ENCODE measurements around the gene ALX3. TPM values are rescaled to one million over a fixed set of nuclear protein-coding genes. Genes with fewer than 3 reads are reported as not detected.

Gene ALX3
- total RNA-seq, 2 experiments from 2014 or later = not detected

DNA sequence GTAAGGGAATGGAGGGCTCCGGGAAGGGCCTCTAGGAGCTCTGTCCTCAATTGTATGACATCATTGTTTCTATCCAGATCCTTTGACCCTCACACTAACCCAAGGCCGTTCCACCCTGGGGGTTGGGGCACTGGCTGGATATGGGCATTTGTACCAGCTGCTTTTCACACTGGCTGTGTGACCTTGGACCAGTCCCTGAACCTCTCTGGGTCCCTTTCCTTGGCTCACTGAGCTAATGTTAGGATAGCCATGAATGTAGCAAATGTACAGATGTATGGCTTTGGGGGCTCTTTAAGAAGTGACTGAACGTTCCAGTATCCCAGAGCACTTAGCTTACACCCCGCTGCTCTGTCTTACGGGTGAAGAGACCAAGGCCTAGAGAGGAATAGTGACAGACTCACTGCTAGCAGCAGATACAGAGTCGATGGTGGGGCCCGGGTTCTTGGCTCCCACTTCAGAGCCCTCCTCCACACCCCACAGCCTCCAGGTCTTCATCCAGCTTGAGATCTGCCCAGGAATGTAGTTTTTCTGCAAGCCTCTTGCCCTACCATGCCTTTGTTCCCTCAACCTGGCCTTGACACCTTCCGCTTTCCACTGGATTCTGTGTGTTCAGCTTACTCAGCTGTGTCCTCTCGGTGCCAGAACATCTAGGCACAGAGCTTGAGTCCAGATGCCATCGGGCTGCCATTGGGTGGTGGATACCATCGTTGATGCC, 27.2 kb upstream of the ALX3 start:
- H3K9me3 Mint-ChIP-seq = no peaks in the 10 kb centered on the region
- no peaks in the 10 kb centered on the region for H3K36me3 Mint-ChIP-seq
- DNase-seq = no peak
- H3K27me3 Mint-ChIP-seq = peaks cover 4% of the 10 kb centered on the region
- no peak overlapping the region for H3K4me3 Mint-ChIP-seq
- H3K4me1 Mint-ChIP-seq = no peaks in the 10 kb centered on the region
- no peak overlapping the region for H3K27ac Mint-ChIP-seq

DNA sequence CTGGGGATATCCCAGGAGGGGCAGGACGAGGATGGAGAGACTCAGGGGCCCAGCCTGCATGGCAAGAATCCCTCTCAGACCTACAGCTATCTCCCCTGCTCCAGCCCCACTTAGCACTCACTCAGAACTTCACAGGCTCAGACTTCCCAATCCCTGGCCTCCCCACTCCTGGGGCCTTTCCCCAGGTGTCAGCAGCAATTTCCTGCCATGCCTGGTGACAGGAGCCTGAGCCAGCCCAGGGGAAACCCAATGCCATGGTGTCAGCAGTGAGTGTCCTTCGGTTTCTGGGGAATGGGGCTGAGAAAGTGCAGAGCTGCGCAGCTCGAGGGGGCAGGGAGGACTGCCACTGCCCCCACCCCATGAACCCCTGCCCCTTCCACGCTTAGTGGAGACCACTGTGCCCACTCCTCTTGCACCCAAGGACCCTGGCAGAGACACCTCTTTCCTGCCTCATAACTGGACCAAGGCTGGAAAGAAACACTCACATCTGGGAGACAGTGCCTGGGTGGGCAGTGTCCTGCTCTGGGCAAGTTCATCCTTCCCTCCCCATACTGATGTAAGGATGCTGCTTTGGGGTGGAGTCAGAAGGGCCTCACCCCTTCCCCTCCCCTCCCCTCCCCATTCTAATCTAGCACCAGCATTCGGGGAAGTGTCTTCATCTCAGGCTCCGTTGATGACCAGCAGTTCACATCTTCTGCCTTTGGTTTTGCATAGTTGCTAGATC, 24.6 kb upstream of the ALX3 start:
- Mint-ChIP-seq H3K27ac (no peak overlapping the region), H3K4me1 (no peaks in the 10 kb centered on the region), H3K36me3 (no peaks in the 10 kb centered on the region), H3K9me3 (no peaks in the 10 kb centered on the region), H3K4me3 (no peak overlapping the region), H3K27me3 (peaks cover 4% of the 10 kb centered on the region)
- DNase-seq = no peak

DNA sequence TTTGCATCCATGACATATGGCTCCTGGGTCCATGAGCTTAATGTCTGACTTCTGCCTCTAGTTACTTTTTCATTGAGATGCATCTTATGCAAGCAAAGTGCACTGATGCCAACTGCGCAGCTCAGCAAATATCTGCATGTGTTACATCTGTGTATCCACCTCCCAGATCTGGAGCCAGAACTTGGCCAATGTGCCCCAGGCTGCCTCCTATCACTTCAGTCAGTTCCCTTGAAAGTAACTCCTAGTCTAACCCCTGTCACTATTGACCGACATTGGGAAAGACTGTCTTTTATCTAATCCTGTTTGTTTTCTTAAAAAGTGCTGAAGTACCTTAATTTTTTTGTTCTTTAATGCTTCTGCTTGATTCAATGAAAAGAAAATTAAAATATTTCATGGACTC, 22.5 kb upstream of the ALX3 start:
- Mint-ChIP-seq H3K27ac (no peak overlapping the region), H3K27me3 (peaks cover 10% of the 10 kb centered on the region), H3K4me3 (no peak overlapping the region), H3K9me3 (no peaks in the 10 kb centered on the region), H3K4me1 (no peaks in the 10 kb centered on the region), H3K36me3 (no peaks in the 10 kb centered on the region)
- DNase-seq = no peak

DNA sequence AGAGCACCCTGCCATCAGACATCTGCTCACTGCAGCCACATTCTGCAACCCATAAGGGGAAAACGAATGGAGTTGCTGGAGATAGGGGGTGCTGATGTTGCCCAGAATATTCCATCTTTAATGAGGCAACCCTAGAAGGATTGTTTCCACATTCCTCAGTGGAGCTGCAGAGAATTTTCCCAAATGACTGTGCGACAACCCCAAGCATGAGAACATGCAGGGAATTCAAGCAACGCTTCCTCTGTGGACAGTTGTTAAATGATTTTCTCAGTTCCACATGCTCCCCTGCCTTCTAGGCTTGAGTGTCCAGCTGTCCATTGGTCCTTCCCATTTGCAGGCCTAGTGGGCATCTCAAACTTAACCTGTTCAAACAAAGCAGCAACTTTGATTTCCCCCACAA, 21.3 kb upstream of the ALX3 start:
- Mint-ChIP-seq H3K9me3 (no peaks in the 10 kb centered on the region), H3K27me3 (peaks cover 17% of the 10 kb centered on the region), H3K27ac (no peak overlapping the region), H3K36me3 (no peaks in the 10 kb centered on the region), H3K4me3 (no peak overlapping the region), H3K4me1 (no peaks in the 10 kb centered on the region)
- DNase-seq = no peak

DNA sequence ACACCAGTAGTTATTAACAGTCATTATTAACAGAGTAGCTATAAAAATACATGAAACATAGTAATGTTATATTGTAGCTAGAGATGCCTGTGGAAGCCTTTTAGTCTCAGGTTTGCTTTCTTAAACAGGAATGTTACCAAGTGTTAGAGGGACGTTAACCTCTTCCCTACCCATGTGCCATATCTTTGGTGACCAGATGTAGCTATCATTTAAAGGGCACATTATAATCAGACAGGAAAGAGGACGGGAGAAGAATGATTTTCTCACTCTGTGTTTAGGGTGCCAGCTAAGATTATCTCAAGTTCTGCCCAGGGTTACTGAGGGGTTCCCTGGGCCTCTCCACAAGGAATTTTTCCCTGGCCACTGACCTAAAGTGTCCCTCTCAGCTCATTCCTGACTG, 20.9 kb upstream of the ALX3 start:
- Mint-ChIP-seq H3K4me3 (no peak overlapping the region), H3K36me3 (no peaks in the 10 kb centered on the region), H3K27me3 (peaks cover 21% of the 10 kb centered on the region), H3K9me3 (no peaks in the 10 kb centered on the region), H3K27ac (no peak overlapping the region), H3K4me1 (no peaks in the 10 kb centered on the region)
- no peak for DNase-seq

DNA sequence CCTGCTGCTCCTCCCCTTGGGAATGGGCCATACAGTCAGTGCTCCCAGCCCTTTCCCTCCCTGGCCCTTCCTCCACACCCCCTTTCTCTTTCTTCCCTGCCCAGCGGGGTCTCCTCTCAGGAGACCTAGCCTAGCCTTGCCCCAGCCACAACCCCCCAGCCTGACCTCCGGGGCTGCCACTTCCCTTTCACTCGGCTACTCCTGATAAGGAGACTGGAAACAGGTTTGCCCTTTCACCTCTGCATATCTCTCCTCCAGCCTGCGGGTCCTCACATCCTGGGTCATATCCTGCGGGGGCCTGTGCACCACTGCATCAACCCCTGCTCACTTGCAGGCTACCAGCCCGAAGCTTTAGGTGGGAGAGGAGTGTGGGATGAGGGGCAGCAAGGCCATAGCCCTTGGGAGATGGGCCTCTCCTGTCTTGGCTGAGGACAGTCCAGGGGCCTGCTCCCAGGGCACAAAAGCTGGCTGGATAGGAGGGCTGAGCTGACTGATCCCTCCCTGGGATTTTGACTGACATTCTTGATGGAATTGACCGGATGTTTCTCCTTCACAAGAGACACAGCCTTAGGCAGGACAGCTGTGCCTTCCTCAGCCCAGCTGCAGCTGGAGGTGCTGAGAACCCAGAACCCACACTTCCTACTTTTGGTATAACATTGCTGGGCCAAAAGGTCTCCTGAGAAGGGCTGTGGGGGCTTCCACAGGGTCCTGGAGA, 19.2 kb upstream of the ALX3 start:
- Mint-ChIP-seq H3K4me3 (no peak overlapping the region), H3K9me3 (no peaks in the 10 kb centered on the region), H3K27ac (no peak overlapping the region), H3K4me1 (no peaks in the 10 kb centered on the region), H3K27me3 (peaks cover 37% of the 10 kb centered on the region), H3K36me3 (no peaks in the 10 kb centered on the region)
- no peak for DNase-seq

DNA sequence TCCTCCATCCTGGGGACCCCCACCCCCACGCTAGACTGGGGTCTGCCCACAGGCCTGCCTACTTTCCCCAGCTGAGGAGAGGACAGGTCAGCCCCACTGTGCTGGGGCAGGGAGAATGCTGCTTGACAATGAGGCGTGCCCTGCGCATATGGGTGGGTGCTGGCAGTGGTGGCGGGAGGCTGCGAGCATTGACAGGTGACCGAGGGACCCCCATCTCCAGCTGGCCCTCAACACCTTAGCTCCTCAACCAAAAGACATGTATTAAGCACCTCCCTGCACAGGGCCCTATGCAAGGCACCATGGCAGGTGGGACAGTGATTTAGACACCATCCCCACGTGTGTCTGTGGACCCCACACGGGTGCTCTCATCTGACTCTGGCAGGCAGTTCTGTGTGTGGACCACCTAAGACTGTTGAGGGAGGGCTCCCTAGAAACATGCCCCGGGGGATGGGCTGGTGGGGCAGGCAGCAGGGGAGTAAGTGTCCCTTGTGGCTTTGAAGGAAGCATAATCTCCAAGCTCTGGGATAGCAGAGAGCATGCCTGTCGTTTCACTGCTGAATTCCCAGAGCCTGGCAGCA, 18.4 kb upstream of the ALX3 start:
- Mint-ChIP-seq H3K4me3 (no peak overlapping the region), H3K27ac (no peak overlapping the region), H3K27me3 (peaks cover 42% of the 10 kb centered on the region), H3K36me3 (no peaks in the 10 kb centered on the region), H3K9me3 (no peaks in the 10 kb centered on the region), H3K4me1 (peaks cover 3% of the 10 kb centered on the region)
- DNase-seq = no peak

DNA sequence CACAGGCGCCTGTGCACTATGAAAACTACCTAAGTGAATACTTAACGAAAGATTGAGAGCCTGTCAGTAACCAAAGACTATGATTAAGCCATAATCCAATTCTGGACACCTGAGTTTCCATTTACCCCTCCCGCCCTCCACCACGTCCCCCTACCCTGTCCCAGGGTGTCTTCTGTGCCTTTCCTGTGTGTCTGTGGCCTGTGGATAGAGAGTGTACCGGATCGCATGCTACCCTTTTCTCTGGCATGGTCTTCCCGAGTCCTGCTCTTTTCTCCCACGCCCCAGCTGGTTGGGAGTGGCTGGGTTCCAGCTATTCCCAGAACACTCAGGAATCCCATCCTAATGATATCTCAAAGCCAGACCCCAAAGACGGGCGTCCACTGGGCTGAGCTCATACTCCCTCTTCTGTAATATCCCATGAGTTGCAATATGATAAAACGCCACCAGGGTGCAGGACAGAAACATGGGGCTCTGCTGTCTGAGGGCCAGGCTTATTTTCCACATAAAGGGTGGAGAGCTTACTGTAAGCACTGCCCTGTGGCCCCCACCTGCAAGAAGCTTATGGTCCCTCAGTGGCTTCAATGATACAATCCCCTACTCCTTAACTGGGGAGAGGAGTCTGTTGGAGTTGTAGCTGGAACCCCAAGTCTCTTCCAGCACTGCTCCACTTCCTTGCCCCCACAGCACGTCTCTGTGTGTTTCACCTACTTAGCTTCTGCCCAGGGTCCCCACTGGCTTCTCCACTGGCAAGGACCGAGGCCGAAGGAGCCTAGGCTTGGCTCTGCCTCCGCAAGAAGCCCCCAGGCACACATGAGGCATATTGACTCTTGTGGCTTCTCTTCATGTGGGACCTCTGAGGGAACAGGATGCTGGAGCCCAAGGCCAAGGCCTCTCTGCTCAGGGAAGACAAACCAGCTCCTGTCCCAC, 17.6 kb upstream of the ALX3 start:
- H3K27me3 Mint-ChIP-seq = peaks cover 49% of the 10 kb centered on the region
- peak; percentile 36 for DNase-seq

DNA sequence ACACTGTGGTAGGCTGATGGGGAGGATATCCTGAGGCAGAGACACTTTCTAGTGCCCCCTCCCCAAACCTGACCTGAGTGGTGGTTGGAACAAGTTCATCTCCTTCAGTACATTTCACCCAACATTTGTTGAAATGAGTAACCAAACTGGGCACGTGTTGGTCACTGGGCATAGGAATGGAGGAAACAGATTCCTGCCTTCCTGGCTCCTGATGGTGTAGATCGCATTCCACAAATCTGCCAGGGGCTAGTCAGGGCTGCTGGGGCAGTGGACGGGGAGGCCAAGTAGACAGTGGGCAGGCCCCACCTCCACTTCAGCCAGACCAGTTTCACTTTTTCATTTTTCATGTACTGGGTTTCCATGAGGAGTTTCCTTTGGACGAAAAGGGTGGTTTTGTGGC, 16.5 kb upstream of the ALX3 start:
- Mint-ChIP-seq H3K4me3 (no peak overlapping the region), H3K36me3 (no peaks in the 10 kb centered on the region), H3K4me1 (peaks cover 10% of the 10 kb centered on the region), H3K27ac (no peak overlapping the region), H3K9me3 (no peaks in the 10 kb centered on the region), H3K27me3 (peaks cover 60% of the 10 kb centered on the region)
- no peak for DNase-seq

More for the DNA sequence above, 17.6 kb upstream of the ALX3 start:
- Mint-ChIP-seq H3K27ac (no peak overlapping the region), H3K9me3 (no peaks in the 10 kb centered on the region), H3K4me3 (no peak overlapping the region), H3K36me3 (no peaks in the 10 kb centered on the region), H3K4me1 (peaks cover 10% of the 10 kb centered on the region)

DNA sequence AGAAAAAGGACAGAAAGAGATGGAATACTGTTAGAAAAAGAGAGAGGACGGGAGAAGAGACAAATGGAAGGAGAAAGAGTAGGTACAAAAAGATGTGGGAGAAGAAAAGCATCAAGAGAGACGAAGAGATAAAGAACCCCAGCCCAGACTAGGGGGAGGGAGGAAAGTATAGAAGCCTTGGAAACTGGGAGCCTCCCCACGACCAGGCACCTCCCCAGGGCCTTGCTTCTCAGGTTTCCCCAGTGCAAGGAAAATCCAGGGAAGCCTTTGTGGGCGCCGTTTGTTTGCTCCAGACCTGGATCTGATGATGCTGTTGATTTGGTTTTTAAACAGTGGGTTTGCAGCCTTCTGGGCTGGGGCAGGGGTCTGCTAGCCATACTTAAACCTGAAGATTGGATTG, 15.2 kb upstream of the ALX3 start:
- Mint-ChIP-seq H3K4me1 (peaks cover 10% of the 10 kb centered on the region), H3K9me3 (no peaks in the 10 kb centered on the region), H3K36me3 (no peaks in the 10 kb centered on the region), H3K27ac (no peak overlapping the region), H3K27me3 (peaks cover 69% of the 10 kb centered on the region), H3K4me3 (no peak overlapping the region)
- DNase-seq = no peak

DNA sequence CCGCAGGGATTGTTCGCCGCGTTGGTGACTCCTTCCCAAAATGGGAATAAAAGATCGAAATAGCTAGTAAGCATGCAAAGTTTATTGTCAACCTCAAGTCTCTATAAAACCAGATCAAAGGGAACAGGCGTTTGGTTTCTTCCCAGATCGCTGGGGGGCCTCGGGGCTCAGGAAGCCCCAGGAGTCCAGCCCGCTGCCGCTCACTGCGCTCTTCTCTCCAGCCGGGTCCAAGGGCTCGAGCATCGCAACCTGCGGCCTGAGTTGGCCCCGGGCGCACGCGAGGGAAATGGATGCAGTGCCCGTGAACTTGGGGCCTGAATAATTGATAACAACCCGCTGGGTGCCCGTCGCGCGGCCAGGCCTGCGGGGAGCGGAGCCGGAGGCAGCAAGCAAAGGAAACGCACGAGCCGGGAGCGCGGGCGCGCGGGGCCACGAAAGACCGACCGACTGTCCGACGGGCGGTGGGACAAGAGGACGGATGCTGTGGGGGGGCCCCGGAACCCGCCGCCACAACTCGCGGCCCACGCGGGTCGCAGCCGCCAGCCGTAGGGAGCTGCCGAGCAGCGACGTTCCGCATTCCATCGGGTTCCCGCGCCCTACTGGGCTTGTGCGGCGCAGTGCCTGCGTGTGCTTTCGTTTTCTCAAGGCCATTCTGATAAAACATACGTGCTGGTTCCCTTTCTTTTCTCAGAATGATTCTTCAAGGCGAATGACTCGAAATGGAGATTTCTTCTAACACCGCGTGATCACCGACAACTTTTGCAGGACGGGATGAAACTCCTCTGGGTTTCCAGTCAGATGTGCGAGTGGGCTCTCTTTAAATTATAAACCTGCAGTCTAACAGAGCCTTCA, 14.0 kb upstream of the ALX3 start:
- H3K4me1 Mint-ChIP-seq = peaks cover 10% of the 10 kb centered on the region
- peak overlapping the region; percentile 76 for H3K4me3 Mint-ChIP-seq
- no peaks in the 10 kb centered on the region for H3K9me3 Mint-ChIP-seq
- no peaks in the 10 kb centered on the region for H3K36me3 Mint-ChIP-seq
- H3K27me3 Mint-ChIP-seq = peaks cover 79% of the 10 kb centered on the region
- no peak overlapping the region for H3K27ac Mint-ChIP-seq
- DNase-seq = peak; percentile 46

DNA sequence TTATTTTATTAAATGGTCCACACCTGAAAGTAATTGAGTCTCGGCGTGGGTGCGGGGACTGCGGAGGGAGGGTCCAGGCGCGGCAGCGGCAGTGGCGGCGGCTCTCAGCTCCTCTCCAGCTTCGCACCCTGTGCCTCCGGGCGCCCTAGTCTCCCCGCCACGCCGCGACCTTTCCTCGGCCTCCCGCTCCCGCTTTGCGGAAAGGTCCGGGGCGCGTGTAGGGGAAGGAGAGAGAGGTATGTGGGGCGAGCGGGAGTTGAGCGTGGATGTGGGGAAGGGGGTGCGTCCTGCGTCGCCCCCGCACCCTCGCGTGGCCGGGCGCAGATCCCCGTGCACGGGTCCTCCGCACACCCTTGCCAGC, 13.4 kb upstream of the ALX3 start:
- Mint-ChIP-seq H3K27me3 (peaks cover 80% of the 10 kb centered on the region), H3K9me3 (no peaks in the 10 kb centered on the region), H3K4me1 (peaks cover 10% of the 10 kb centered on the region), H3K4me3 (peak overlapping the region; percentile 76), H3K27ac (no peak overlapping the region), H3K36me3 (no peaks in the 10 kb centered on the region)
- no peak for DNase-seq

DNA sequence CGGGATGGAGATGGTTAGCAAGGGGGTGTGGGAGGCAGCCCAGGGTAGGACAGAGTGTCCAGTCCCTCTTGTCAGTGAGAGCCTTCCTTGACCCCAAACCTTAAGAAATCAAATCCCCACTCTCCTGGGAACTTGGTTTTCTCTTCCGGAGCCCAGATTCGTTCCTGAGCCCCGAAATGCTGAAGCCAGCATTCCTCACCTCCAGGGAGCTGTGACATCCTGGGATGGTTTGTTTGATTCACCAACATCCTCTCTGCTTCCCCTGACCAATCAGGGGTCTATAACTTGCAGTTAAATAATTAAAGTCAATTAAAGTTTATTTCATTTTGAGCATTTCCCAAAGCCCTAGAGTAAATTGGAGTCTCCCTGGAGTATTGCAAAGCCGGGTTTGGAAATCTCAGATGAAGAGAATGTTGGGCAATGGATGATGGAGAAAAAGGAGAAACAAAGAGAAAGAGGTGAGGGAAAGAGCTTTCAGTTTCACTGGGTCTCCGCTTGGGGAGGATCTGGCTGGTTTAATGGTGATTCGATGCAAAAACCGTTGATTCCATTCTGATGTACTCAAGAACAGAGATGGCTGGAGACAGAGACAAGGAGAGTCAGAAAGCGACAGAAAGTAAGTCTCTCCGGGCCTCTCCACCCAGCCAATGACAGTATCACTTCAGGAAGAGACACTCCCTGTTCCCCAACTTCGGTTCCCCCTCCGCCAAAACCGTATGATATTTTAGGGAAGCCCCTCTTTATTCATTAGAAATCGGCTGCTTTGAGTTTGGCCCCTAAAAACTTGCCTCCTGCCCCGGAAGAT, 12.8 kb upstream of the ALX3 start:
- Mint-ChIP-seq H3K9me3 (no peaks in the 10 kb centered on the region), H3K4me1 (peaks cover 10% of the 10 kb centered on the region), H3K36me3 (no peaks in the 10 kb centered on the region), H3K4me3 (peak overlapping the region; percentile 76), H3K27ac (no peak overlapping the region), H3K27me3 (peaks cover 79% of the 10 kb centered on the region)
- DNase-seq = no peak

Measured in activated naive CD8-positive, alpha-beta T cell treated with anti-CD3 and anti-CD28 coated beads for 36 hours (primary cell).